IPS-18a (cell line): ENCODE data around the gene SNX21.
"Not testable (repeated sequence)": the region's sequence is repeated elsewhere in the genome, so short reads cannot be mapped to it uniquely, and the experiment has no call there.

Experiments
- H3K27ac ChIP-seq: one replicate; pipeline ENCODE4 v1.5.1; 2013; ENCODE audit warnings: low read length
- H3K27me3 ChIP-seq: one replicate; pipeline ENCODE4 v1.6.1; 2013; ENCODE audit warnings: mild to moderate bottlenecking, low read length; ENCODE audit not compliant: control insufficient read depth, insufficient read depth
- H3K36me3 ChIP-seq: one replicate; pipeline ENCODE4 v1.6.1; 2013; ENCODE audit warnings: low read depth, low read length; ENCODE audit not compliant: control insufficient read depth
- H3K4me1 ChIP-seq: one replicate; pipeline ENCODE4 v1.6.1; 2013; ENCODE audit warnings: low read depth, low read length; ENCODE audit not compliant: control insufficient read depth
- H3K4me3 ChIP-seq: one replicate; pipeline ENCODE4 v1.5.1; 2013; ENCODE audit warnings: low read length
- H3K9ac ChIP-seq: one replicate; pipeline ENCODE4 v1.6.1; 2013; ENCODE audit warnings: mild to moderate bottlenecking, low read length, moderate library complexity
- H3K9me3 ChIP-seq: one replicate; pipeline ENCODE4 v1.6.1; 2013; ENCODE audit warnings: low read depth, low read length; ENCODE audit not compliant: control insufficient read depth

Gene SNX21

GRCh38 chr20:45872626-45873025 lies 39.0 kb downstream of the SNX21 start:
- no peak overlapping the region for H3K9ac ChIP-seq
- H3K27me3 ChIP-seq, result no peaks in the 10 kb centered on the region
- H3K36me3 ChIP-seq, result no peaks in the 10 kb centered on the region
- H3K4me1 ChIP-seq, result no peaks in the 10 kb centered on the region
- no peaks in the 10 kb centered on the region for H3K9me3 ChIP-seq
- no peak overlapping the region for H3K27ac ChIP-seq
- no peak overlapping the region for H3K4me3 ChIP-seq

- no peak overlapping the region for H3K27ac ChIP-seq
- no peaks in the 10 kb centered on the region for H3K27me3 ChIP-seq
- H3K9me3 ChIP-seq, result no peaks in the 10 kb centered on the region
- H3K4me3 ChIP-seq, result no peak overlapping the region
- H3K9ac ChIP-seq, result no peak overlapping the region
- no peaks in the 10 kb centered on the region for H3K4me1 ChIP-seq
- peaks cover 6% of the 10 kb centered on the region for H3K36me3 ChIP-seq
These were observed 40.0 kb downstream of the SNX21 start for GRCh38 chr20:45873409-45874103.

- not testable (repeated sequence) for H3K4me3 ChIP-seq, H3K9me3 ChIP-seq, H3K4me1 ChIP-seq, H3K27ac ChIP-seq, H3K27me3 ChIP-seq, H3K9ac ChIP-seq, H3K36me3 ChIP-seq
These were observed 40.5 kb downstream of the SNX21 start for GRCh38 chr20:45874104-45874481.

- Histone ChIP-seq H3K4me3 (no peak overlapping the region), H3K27me3 (no peaks in the 10 kb centered on the region), H3K9me3 (no peaks in the 10 kb centered on the region), H3K4me1 (no peaks in the 10 kb centered on the region), H3K27ac (no peak overlapping the region), H3K9ac (no peak overlapping the region), H3K36me3 (peaks cover 7% of the 10 kb centered on the region)
These were observed 41.0 kb downstream of the SNX21 start for GRCh38 chr20:45874576-45874975.

GRCh38 chr20:45878076-45878761 lies 44.6 kb downstream of the SNX21 start:
- no peak overlapping the region for H3K4me3 ChIP-seq
- H3K9ac ChIP-seq, result no peak overlapping the region
- H3K27me3 ChIP-seq, result no peaks in the 10 kb centered on the region
- H3K27ac ChIP-seq, result no peak overlapping the region
- peaks cover 16% of the 10 kb centered on the region for H3K36me3 ChIP-seq
- no peaks in the 10 kb centered on the region for H3K9me3 ChIP-seq
- H3K4me1 ChIP-seq, result no peaks in the 10 kb centered on the region

- no peaks in the 10 kb centered on the region for H3K4me1 ChIP-seq
These were observed 47.6 kb downstream of the SNX21 start, which contains the start of gene ZSWIM1 for GRCh38 chr20:45880988-45881788. TSS of gene ZSWIM1 (plus strand) at chr20:45881227. CDS start at chr20:45882593, 1,366 bp downstream.

GRCh38 chr20:45882469-45883099 lies 49.0 kb downstream of the SNX21 start:
- H3K27ac ChIP-seq, result no peak overlapping the region
- H3K27me3 ChIP-seq, result no peaks in the 10 kb centered on the region
- H3K9me3 ChIP-seq, result no peaks in the 10 kb centered on the region
- no peaks in the 10 kb centered on the region for H3K4me1 ChIP-seq
- no peak overlapping the region for H3K9ac ChIP-seq
- peaks cover 30% of the 10 kb centered on the region for H3K36me3 ChIP-seq
- H3K4me3 ChIP-seq, result no peak overlapping the region

More at GRCh38 chr20:45880988-45881788, 47.6 kb downstream of the SNX21 start, which contains the start of gene ZSWIM1:
- peak within 1 kb of the TSS; percentile 87 for H3K9ac ChIP-seq
- H3K27ac ChIP-seq, result peak within 1 kb of the TSS; percentile 63
- peak within 1 kb of the TSS; percentile 99 for H3K4me3 ChIP-seq
- H3K27me3 ChIP-seq, result no peaks in the 10 kb centered on the region
- no peaks in the 10 kb centered on the region for H3K9me3 ChIP-seq
- peaks cover 28% of the 10 kb centered on the region for H3K36me3 ChIP-seq

- Histone ChIP-seq H3K36me3 (peaks cover 27% of the 10 kb centered on the region), H3K4me1 (no peaks in the 10 kb centered on the region), H3K27ac (no peak overlapping the region), H3K9me3 (no peaks in the 10 kb centered on the region), H3K27me3 (no peaks in the 10 kb centered on the region), H3K9ac (no peak overlapping the region), H3K4me3 (no peak overlapping the region)
These were observed 49.5 kb downstream of the SNX21 start for GRCh38 chr20:45883100-45883469.

- Histone ChIP-seq H3K9me3 (no peaks in the 10 kb centered on the region), H3K27me3 (no peaks in the 10 kb centered on the region), H3K27ac (no peak overlapping the region), H3K4me1 (no peaks in the 10 kb centered on the region), H3K9ac (no peak overlapping the region), H3K4me3 (no peak overlapping the region), H3K36me3 (peaks cover 23% of the 10 kb centered on the region)
These were observed 53.2 kb downstream of the SNX21 start for GRCh38 chr20:45886590-45887345.

GRCh38 chr20:45887346-45887715 lies 53.7 kb downstream of the SNX21 start, which contains the start of gene SPATA25:
TSS of gene SPATA25 (minus strand) at chr20:45887622. CDS start at chr20:45887590, 32 bp downstream.
- no peak within 1 kb of the TSS for H3K9ac ChIP-seq
- no peak within 1 kb of the TSS for H3K27ac ChIP-seq
- peaks cover 23% of the 10 kb centered on the region for H3K36me3 ChIP-seq
- no peak within 1 kb of the TSS for H3K4me3 ChIP-seq
- no peaks in the 10 kb centered on the region for H3K9me3 ChIP-seq
- no peaks in the 10 kb centered on the region for H3K27me3 ChIP-seq
- no peaks in the 10 kb centered on the region for H3K4me1 ChIP-seq
